ENCODE data around the gene NPAP1.

DNA sequence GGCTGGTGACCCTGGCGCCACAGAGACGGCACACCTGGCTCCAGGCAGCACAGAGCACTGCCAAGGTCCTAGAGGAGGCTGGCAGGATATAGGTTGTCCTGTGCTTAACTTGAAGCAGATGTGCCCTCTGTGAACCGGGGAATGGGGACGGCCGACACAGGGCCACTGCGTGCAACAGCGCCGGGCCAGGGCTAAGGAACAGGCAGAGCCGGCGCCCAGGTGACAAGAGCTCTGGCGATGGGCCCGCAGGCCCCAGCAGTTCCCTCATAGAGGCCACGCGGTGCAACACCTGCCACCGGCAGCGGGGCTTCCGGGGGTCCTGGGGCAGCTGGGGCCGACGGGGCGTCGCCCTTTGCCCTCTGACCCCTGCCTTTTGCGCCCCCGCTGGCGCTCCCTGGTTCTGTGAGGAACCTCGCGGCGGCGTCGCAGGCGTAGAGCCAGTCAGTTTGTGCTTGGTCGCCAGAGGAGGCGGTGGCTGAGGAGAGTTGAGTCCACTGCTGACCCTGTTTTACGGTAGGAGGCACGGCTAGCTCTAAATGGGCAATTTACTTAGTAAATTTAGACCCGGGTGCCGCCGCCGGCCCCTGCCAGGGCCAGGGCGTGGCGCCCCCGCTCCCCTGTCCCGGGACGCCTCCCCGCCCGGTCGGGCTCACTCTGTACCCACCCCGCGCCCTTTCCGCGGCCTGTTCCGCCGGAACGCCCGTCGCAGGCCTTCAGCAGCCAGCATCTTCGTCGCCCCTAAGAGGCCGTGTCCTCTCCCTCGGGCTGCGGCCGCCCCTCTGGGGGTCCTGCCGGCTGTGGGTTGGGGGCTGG, at the start of gene NPAP1:
- no peak for TF ChIP-seq ZNF674 (CRISPR knock-in tag; IDR thresholded peaks at IDR 0.05; ENCODE audit: low read depth)
- TF ChIP-seq KDM1A (CRISPR knock-in tag; IDR thresholded peaks at IDR 0.05), result no peak
- TF ChIP-seq TAF1 (CRISPR knock-in tag; IDR thresholded peaks at IDR 0.05), result no peak
